WTC11 (cell line): Measurements from ENCODE around the gene PAPPA2. TPM values are rescaled to one million over a fixed set of nuclear protein-coding genes. Genes with fewer than 3 reads are reported as not detected.

Source experiments
- ATAC-seq: fragments of 200-7000 bp; cut with Tn5 transposase; 2 replicates; pipeline ENCODE4 v1.10.0; 2021; ENCODE audit warnings: mild to moderate bottlenecking, moderate library complexity
- CTCF ChIA-PET: fragments of 300-600 bp; sonication (Branson Sonifier 250); formaldehyde crosslinking; loops from one replicate; lab custom pipeline; 2021; ENCODE audit warnings: antibody characterized with exemption; lab: Charles Lee
- POLR2A ChIA-PET: fragments of 350-600 bp; sonication (Branson Sonifier 250); formaldehyde crosslinking; loops from one replicate; lab custom pipeline; 2021; ENCODE audit warnings: antibody characterized with exemption; lab: Charles Lee
- DNase-seq: peaks from one replicate; pipeline ENCODE4 v3.0.0; 2021; ENCODE audit warnings: low spot score
- H3K27ac Mint-ChIP-seq: 2 replicates; pipeline ENCODE4 v1.8.0; 2021; ENCODE audit warnings: mixed read lengths
- H3K27me3 Mint-ChIP-seq: 2 replicates; pipeline ENCODE4 v1.8.0; 2021; ENCODE audit warnings: low read depth, mild to moderate bottlenecking, moderate library complexity, mixed read lengths
- H3K36me3 Mint-ChIP-seq: 2 replicates; pipeline ENCODE4 v1.8.0; 2021; ENCODE audit warnings: mixed read lengths
- H3K4me1 Mint-ChIP-seq: 2 replicates; pipeline ENCODE4 v1.8.0; 2022; ENCODE audit warnings: mixed read lengths
- H3K4me3 Mint-ChIP-seq: 2 replicates; pipeline ENCODE4 v1.8.0; 2021; ENCODE audit warnings: mild to moderate bottlenecking, moderate library complexity, mixed read lengths
- H3K9me3 Mint-ChIP-seq: 2 replicates; pipeline ENCODE4 v1.8.0; 2021; ENCODE audit warnings: mixed read lengths
- AFF4 ChIP-seq: sonication (generic); formaldehyde crosslinking; IDR thresholded peaks from 2 replicates; pipeline ENCODE4 v1.8.1; 2023; ENCODE audit warnings: mild to moderate bottlenecking, missing genetic modification reagents, borderline replicate concordance
- AR ChIP-seq: fragments of 250-450 bp; sonication (Bioruptor Pico); IDR thresholded peaks from 2 replicates; pipeline ENCODE4 v1.9.0; 2021; ENCODE audit warnings: mild to moderate bottlenecking
- ATF3 ChIP-seq: sonication (generic); formaldehyde crosslinking; conservative IDR thresholded peaks from 2 replicates; pipeline ENCODE4 v1.8.1; 2022; ENCODE audit warnings: mild to moderate bottlenecking, missing genetic modification reagents
- CBFB ChIP-seq: sonication (generic); formaldehyde crosslinking; IDR thresholded peaks from 2 replicates; pipeline ENCODE4 v1.8.1; 2022; ENCODE audit warnings: mild to moderate bottlenecking, low read depth, missing genetic modification reagents
- CDX4 ChIP-seq: fragments of 250-450 bp; sonication (Bioruptor Pico); IDR thresholded peaks from 2 replicates; pipeline ENCODE4 v1.9.0; 2021; ENCODE audit warnings: moderate library complexity, mild to moderate bottlenecking, inconsistent platforms, borderline replicate concordance
- E2F4 ChIP-seq: sonication (generic); formaldehyde crosslinking; IDR thresholded peaks from 2 replicates; pipeline ENCODE4 v1.8.1; 2022; ENCODE audit warnings: low read depth, mild to moderate bottlenecking, moderate library complexity, missing genetic modification reagents, borderline replicate concordance
- ESRRA ChIP-seq: sonication (generic); formaldehyde crosslinking; IDR thresholded peaks from 2 replicates; pipeline ENCODE4 v1.8.1; 2022; ENCODE audit warnings: mild to moderate bottlenecking, missing genetic modification reagents, borderline replicate concordance
- JUN ChIP-seq: sonication (generic); formaldehyde crosslinking; IDR thresholded peaks from 2 replicates; pipeline ENCODE4 v1.8.0; 2023; ENCODE audit warnings: mild to moderate bottlenecking, missing genetic modification reagents
- MLX ChIP-seq: sonication (generic); formaldehyde crosslinking; IDR thresholded peaks from 2 replicates; pipeline ENCODE4 v1.8.1; 2023; ENCODE audit warnings: mild to moderate bottlenecking, missing genetic modification reagents, moderate library complexity
- OVOL2 ChIP-seq: fragments of 250-450 bp; sonication (Bioruptor Pico); IDR thresholded peaks from 2 replicates; pipeline ENCODE4 v1.9.0; 2021; ENCODE audit warnings: mild to moderate bottlenecking, borderline replicate concordance
- PREB ChIP-seq: sonication (generic); formaldehyde crosslinking; IDR thresholded peaks from 2 replicates; pipeline ENCODE4 v1.8.1; 2022; ENCODE audit warnings: mild to moderate bottlenecking, missing genetic modification reagents, moderate library complexity, borderline replicate concordance
- SP1 ChIP-seq: sonication (generic); formaldehyde crosslinking; conservative IDR thresholded peaks from 2 replicates; pipeline ENCODE4 v1.8.1; 2022; ENCODE audit warnings: missing genetic modification reagents
- TEAD1 ChIP-seq: sonication (generic); formaldehyde crosslinking; IDR thresholded peaks from 2 replicates; pipeline ENCODE4 v1.8.0; 2022; ENCODE audit warnings: mild to moderate bottlenecking, missing genetic modification reagents
- ZMAT4 ChIP-seq: fragments of 250-450 bp; sonication (Bioruptor Pico); IDR thresholded peaks from 2 replicates; pipeline ENCODE4 v1.9.0; 2021; ENCODE audit warnings: mild to moderate bottlenecking
- ZNF396 ChIP-seq: fragments of 250-450 bp; sonication (Bioruptor Pico); IDR thresholded peaks from 2 replicates; pipeline ENCODE4 v1.8.0; 2021; ENCODE audit warnings: mild to moderate bottlenecking, moderate library complexity, borderline replicate concordance
- ZNF512 ChIP-seq: sonication (generic); formaldehyde crosslinking; IDR thresholded peaks from 2 replicates; pipeline ENCODE4 v1.8.1; 2022; ENCODE audit warnings: missing genetic modification reagents, borderline replicate concordance
- total RNA-seq: library from RNA; stranded (reverse); gene quantifications from 3 replicates; pipeline ENCODE4 v1.2.3, GENCODE V29; 2021

The PAPPA2 gene
- total RNA-seq, 1 experiment from 2014 or later: 0.74 TPM

GRCh38 chr1:176878750-176879536 lies 416.0 kb downstream of the PAPPA2 start (continued):
- no peak for TF ChIP-seq PREB (CRISPR knock-in tag)
- no peak for TF ChIP-seq E2F4 (CRISPR knock-in tag)
- no peak for TF ChIP-seq OVOL2 (CRISPR knock-in tag)
- TF ChIP-seq CBFB: no peak
- no peak for TF ChIP-seq CDX4 (CRISPR knock-in tag)

- CTCF ChIA-PET: interaction anchor here (0.6 to 1.7 kb wide), 28 partner anchors 10 to 1034 kb away, joined by 3 to 13 read pairs (median 4); no protein-coding TSS in a partner anchor
- no peaks in the 10 kb centered on the region for H3K36me3 Mint-ChIP-seq
- H3K27me3 Mint-ChIP-seq: no peaks in the 10 kb centered on the region; the same call in 1 of the 2 replicates
- DNase-seq: no peak
- no peak overlapping the region for H3K27ac Mint-ChIP-seq
- ATAC-seq: no peak
- H3K4me1 Mint-ChIP-seq: no peaks in the 10 kb centered on the region; the same call in 1 of the 2 replicates
- POLR2A ChIA-PET: interaction anchor here (0.6 kb wide), 1 partner anchor 1728 kb away, joined by 3 read pairs; no protein-coding TSS in a partner anchor
- H3K9me3 Mint-ChIP-seq: no peaks in the 10 kb centered on the region
- no peak for TF ChIP-seq TEAD1
- no peak for TF ChIP-seq MLX (CRISPR knock-in tag)
- TF ChIP-seq OVOL2 (CRISPR knock-in tag): no peak
- no peak for TF ChIP-seq ATF3
- no peak for TF ChIP-seq AR (CRISPR knock-in tag)
- no peak for TF ChIP-seq AFF4
- TF ChIP-seq ZNF512 (CRISPR knock-in tag): no peak
- TF ChIP-seq JUN (CRISPR knock-in tag): no peak
- TF ChIP-seq SP1: no peak
- TF ChIP-seq ESRRA (CRISPR knock-in tag): no peak
- TF ChIP-seq ZMAT4 (CRISPR knock-in tag): no peak
- TF ChIP-seq ZNF396 (CRISPR knock-in tag): no peak
- no peak overlapping the region for H3K4me3 Mint-ChIP-seq
Measured at GRCh38 chr1:176879784-176880620, 417.0 kb downstream of the PAPPA2 start.
